Ishikawa (cell line): Measurements from ENCODE around the gene CRTAC1.

ENCODE experiments used
- EGR1 ChIP-seq: IDR thresholded peaks from 2 replicates; pipeline ENCODE4 v1.6.1; 2012
- NFIC ChIP-seq: IDR thresholded peaks from 2 replicates; pipeline ENCODE4 v1.6.1; 2012
- TAF1 ChIP-seq: IDR thresholded peaks from 2 replicates; pipeline ENCODE4 v1.6.1; 2012; ENCODE audit warnings: low read depth, mild to moderate bottlenecking
- TEAD4 ChIP-seq: IDR thresholded peaks from 2 replicates; pipeline ENCODE4 v1.6.1; 2012
- YY1 ChIP-seq: IDR thresholded peaks from 2 replicates; pipeline ENCODE4 v1.6.1; 2012; ENCODE audit warnings: low read depth
- TF ChIP-seq, protein P1 (sequence below): IDR thresholded peaks from 2 replicates; pipeline ENCODE4 v1.6.1; 2012
- TF ChIP-seq, protein P2 (sequence below): IDR thresholded peaks from 2 replicates; pipeline ENCODE4 v1.6.1; 2012; ENCODE audit warnings: low read depth, mild to moderate bottlenecking

DNA sequence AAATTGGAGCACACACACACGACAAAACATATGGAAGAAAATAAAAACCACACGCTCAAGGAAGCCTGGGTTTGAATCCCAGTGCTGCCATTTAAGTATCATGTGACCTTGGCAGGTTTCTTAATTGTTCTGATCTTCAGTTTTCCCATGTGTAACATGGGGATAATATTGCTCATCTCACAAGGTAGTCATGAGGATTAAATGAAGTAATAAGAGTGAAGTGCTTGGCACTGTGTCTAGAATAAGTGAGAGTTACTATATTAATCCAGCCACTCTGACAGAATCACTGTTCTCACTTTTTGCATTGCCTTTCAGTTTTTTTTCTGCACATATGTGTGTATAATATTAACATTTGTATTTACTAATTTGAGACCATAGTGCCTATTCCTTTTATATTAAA, 137.5 kb downstream of the CRTAC1 start:
- TF ChIP-seq TEAD4: no peak
- no peak for TF ChIP-seq TAF1
- TF ChIP-seq, protein P1, sequence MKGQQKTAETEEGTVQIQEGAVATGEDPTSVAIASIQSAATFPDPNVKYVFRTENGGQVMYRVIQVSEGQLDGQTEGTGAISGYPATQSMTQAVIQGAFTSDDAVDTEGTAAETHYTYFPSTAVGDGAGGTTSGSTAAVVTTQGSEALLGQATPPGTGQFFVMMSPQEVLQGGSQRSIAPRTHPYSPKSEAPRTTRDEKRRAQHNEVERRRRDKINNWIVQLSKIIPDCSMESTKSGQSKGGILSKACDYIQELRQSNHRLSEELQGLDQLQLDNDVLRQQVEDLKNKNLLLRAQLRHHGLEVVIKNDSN: 0 out of 2 replicates have a peak, but pooled peaks have one; percentile 12
- TF ChIP-seq EGR1: no peak
- no peak for TF ChIP-seq NFIC
- TF ChIP-seq, protein P2, sequence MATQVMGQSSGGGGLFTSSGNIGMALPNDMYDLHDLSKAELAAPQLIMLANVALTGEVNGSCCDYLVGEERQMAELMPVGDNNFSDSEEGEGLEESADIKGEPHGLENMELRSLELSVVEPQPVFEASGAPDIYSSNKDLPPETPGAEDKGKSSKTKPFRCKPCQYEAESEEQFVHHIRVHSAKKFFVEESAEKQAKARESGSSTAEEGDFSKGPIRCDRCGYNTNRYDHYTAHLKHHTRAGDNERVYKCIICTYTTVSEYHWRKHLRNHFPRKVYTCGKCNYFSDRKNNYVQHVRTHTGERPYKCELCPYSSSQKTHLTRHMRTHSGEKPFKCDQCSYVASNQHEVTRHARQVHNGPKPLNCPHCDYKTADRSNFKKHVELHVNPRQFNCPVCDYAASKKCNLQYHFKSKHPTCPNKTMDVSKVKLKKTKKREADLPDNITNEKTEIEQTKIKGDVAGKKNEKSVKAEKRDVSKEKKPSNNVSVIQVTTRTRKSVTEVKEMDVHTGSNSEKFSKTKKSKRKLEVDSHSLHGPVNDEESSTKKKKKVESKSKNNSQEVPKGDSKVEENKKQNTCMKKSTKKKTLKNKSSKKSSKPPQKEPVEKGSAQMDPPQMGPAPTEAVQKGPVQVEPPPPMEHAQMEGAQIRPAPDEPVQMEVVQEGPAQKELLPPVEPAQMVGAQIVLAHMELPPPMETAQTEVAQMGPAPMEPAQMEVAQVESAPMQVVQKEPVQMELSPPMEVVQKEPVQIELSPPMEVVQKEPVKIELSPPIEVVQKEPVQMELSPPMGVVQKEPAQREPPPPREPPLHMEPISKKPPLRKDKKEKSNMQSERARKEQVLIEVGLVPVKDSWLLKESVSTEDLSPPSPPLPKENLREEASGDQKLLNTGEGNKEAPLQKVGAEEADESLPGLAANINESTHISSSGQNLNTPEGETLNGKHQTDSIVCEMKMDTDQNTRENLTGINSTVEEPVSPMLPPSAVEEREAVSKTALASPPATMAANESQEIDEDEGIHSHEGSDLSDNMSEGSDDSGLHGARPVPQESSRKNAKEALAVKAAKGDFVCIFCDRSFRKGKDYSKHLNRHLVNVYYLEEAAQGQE: no peak
- no peak for TF ChIP-seq YY1
